ENCODE measurements around the gene SLC7A9. TPM values are rescaled to one million over a fixed set of nuclear protein-coding genes. Genes with fewer than 3 reads are reported as not detected.

Gene SLC7A9
- total and polyA plus RNA-seq, 2 of the 13 experiments (the other 11 are each of a cell fraction or from before 2014, with no cell fraction given): 4.7 to 8.3 TPM

GRCh38 chr19:32875428-32875827 lies 5.9 kb upstream of the SLC7A9 start:
- DNase-seq (ENCODE audit: low spot score) (no peak), FAIRE-seq (no peak), ATAC-seq (no peak)
- H3K4me2 ChIP-seq (ENCODE audit: low read depth, low read length): no peak overlapping the region
- peaks cover 12% of the 10 kb centered on the region for H3K4me1 ChIP-seq (ENCODE audit: insufficient read depth, low read length)
- no peaks in the 10 kb centered on the region for H3K36me3 ChIP-seq (replicated peaks in 1 of 2; ENCODE audit: control insufficient read depth in 1 of 2, insufficient read depth in 2 of 2, low read length in 2 of 2)
- intact Hi-C loops (cut with micrococcal nuclease; ENCODE audit: unreplicated experiment): no loop called here
- H3K9me3 ChIP-seq (ENCODE audit: low read length): no peaks in the 10 kb centered on the region
- in situ Hi-C loops (cut with HindIII; ENCODE audit: extremely low pct_ligation_motif_present, low pct_unique_long_range_greater_than_20kb): no loop called here
- no peak overlapping the region for H2AFZ ChIP-seq (ENCODE audit: low read length)
- POLR2A ChIA-PET: no interaction called here
- no peaks in the 10 kb centered on the region for H4K20me1 ChIP-seq (ENCODE audit: insufficient read depth, low read length)
- CTCF ChIA-PET (ENCODE audit: low intra/inter-chr PET ratio, low total read pairs): no interaction called here
- TF ChIP-seq CREM (IDR thresholded peaks at IDR 0.05): no peak
- no peak for TF ChIP-seq CREM (CRISPR knock-in tag; IDR thresholded peaks at IDR 0.05)
- TF ChIP-seq HNRNPUL1 (IDR thresholded peaks at IDR 0.05; ENCODE audit: low read depth, low read length): no peak
- TF ChIP-seq ZSCAN21 (CRISPR knock-in tag; IDR thresholded peaks at IDR 0.05; ENCODE audit: borderline replicate concordance): no peak
- TF ChIP-seq ZNF768 (CRISPR knock-in tag; IDR thresholded peaks at IDR 0.05): no peak
- no peak for TF ChIP-seq ZSCAN20 (CRISPR knock-in tag; IDR thresholded peaks at IDR 0.05; ENCODE audit: borderline replicate concordance)
- no peak for TF ChIP-seq ZNF740 (CRISPR knock-in tag; IDR thresholded peaks at IDR 0.05)
- TF ChIP-seq ZNF235 (CRISPR knock-in tag; IDR thresholded peaks at IDR 0.05; ENCODE audit: borderline replicate concordance): no peak
- TF ChIP-seq ATF7 (IDR thresholded peaks at IDR 0.05): no peak
- TF ChIP-seq ATF7 (CRISPR knock-in tag; IDR thresholded peaks at IDR 0.05): no peak
- TF ChIP-seq ZBTB2 (CRISPR knock-in tag; IDR thresholded peaks at IDR 0.05; ENCODE audit: low read depth): no peak
- TF ChIP-seq NFRKB (IDR thresholded peaks at IDR 0.05): no peak
- TF ChIP-seq ATF7-NPFF (CRISPR knock-in tag; IDR thresholded peaks at IDR 0.05; ENCODE audit: low read depth): no peak
- no peak for TF ChIP-seq CSRNP2 (CRISPR knock-in tag; conservative IDR thresholded peaks at IDR 0.05; ENCODE audit: low read depth)
- no peak for TF ChIP-seq ZFP41 (CRISPR knock-in tag; IDR thresholded peaks at IDR 0.05; ENCODE audit: borderline replicate concordance)
- TF ChIP-seq CEBPG (CRISPR knock-in tag; IDR thresholded peaks at IDR 0.05): no peak
- TF ChIP-seq ZBTB20 (CRISPR knock-in tag; IDR thresholded peaks at IDR 0.05; ENCODE audit: borderline replicate concordance, low read depth): no peak
- no peak for TF ChIP-seq ZBED4 (CRISPR knock-in tag; IDR thresholded peaks at IDR 0.05; ENCODE audit: borderline replicate concordance)
- no peak for TF ChIP-seq ZNF550 (CRISPR knock-in tag; IDR thresholded peaks at IDR 0.05; ENCODE audit: borderline replicate concordance)
- H3K4me3 ChIP-seq (replicated peaks in 1 of 3; ENCODE audit: insufficient read depth in 1 of 3, low read depth in 2 of 3, low read length in 3 of 3): no peak overlapping the region
- 67% methylated on average over 6 of the region's 7 CpGs for WGBS (ENCODE audit: low lambda C conversion rate)
- H3K27ac ChIP-seq (ENCODE audit: extremely low read length, insufficient read depth, low read length): no peak overlapping the region
- no peak overlapping the region for H3K9ac ChIP-seq (ENCODE audit: insufficient read depth, low read depth, low read length)
- no TSS peak for BruUV-seq (replicated peaks)
- no peaks in the 10 kb centered on the region for H3K79me2 ChIP-seq (ENCODE audit: insufficient read depth, low read length)
- H3K27me3 ChIP-seq (ENCODE audit: control insufficient read depth in 1 of 2, insufficient read depth in 2 of 2, low read length in 2 of 2): no peaks in the 10 kb centered on the region
